Esophagus squamous epithelium (tissue), 5 donors: ENCODE data around the gene GRIK2. TPM values are rescaled to one million over a fixed set of nuclear protein-coding genes. Genes with fewer than 3 reads are reported as not detected.

Experiments
- DNase-seq: peaks from one replicate; lab custom pipeline; 2025; lab: John Stamatoyannopoulos, UW
- H3K27ac ChIP-seq, 4 donors: fragments of 200-600 bp; sonication (generic); one replicate each; pipeline ENCODE4 v1.5.1; 2016 to 2019; ENCODE audit warnings: mild to moderate bottlenecking in 1 of 4
- H3K27me3 ChIP-seq, 4 donors: fragments of 200-600 bp; sonication (generic); 1 replicate in 3 of 4; 2 replicates in 1 of 4; pipeline versions ENCODE4 v1.5.1 to v1.6.0; 2017 to 2021; ENCODE audit warnings: antibody characterized with exemption in 1 of 4
- H3K36me3 ChIP-seq, 3 donors: fragments of 200-600 bp; sonication (generic); one replicate each; pipeline ENCODE4 v1.5.1; 2016 to 2019
- H3K4me1 ChIP-seq, 3 donors: fragments of 200-600 bp; sonication (generic); one replicate each; pipeline ENCODE4 v1.5.1; 2017 to 2019
- H3K4me3 ChIP-seq, 4 donors: fragments of 200-600 bp; sonication (generic); 1 replicate in 3 of 4; 2 replicates in 1 of 4; pipeline ENCODE4 v1.5.1; 2016 to 2019; ENCODE audit warnings: mild to moderate bottlenecking in 2 of 4, moderate library complexity in 1 of 4
- H3K9me3 ChIP-seq, 3 donors: fragments of 200-600 bp; sonication (generic); one replicate each; pipeline ENCODE4 v1.5.1; 2016 to 2019
- POLR2A ChIP-seq, 4 donors: fragments of 450-650 bp; IDR thresholded peaks; one replicate each; pipeline ENCODE4 v1.6.1; 2017; ENCODE audit warnings: antibody characterized with exemption in 4 of 4, mild to moderate bottlenecking in 4 of 4, moderate library complexity in 3 of 4
- WGBS, 2 donors: methylation state at CpG; one replicate each; pipeline ENCODE4 v1.1.5; 2018; 5-methylcytosine and 5-hydroxymethylcytosine counted together
- intact Hi-C: fragments of 100-400 bp; cut with DNase I; formaldehyde crosslinking; loops from one replicate; pipeline ENCODE4 v1.15.0; 2022
- total RNA-seq, 4 donors: library from RNA; depleted of rRNA; stranded (reverse); fragments of >200 nt; gene quantifications; one replicate each; pipeline ENCODE4 v1.1.0, GENCODE V29; 2016
- TF ChIP-seq, protein P1 (sequence below), 6 experiments: fragments of 450-650 bp in 4 of 6; fragments of 200-600 bp in 2 of 6; sonication (generic) in 2 of 6; IDR thresholded peaks; one replicate each; pipeline ENCODE4 v1.5.1; 2016 to 2019; ENCODE audit warnings: antibody characterized with exemption in 6 of 6, mild to moderate bottlenecking in 4 of 6, moderate library complexity in 4 of 6
- donor health status: DM: yes; HTN: yes; CAD: no.

GRIK2 gene
- total RNA-seq, 4 donors from 2014 or later: 0.19 TPM; not detected in 3

DNA sequence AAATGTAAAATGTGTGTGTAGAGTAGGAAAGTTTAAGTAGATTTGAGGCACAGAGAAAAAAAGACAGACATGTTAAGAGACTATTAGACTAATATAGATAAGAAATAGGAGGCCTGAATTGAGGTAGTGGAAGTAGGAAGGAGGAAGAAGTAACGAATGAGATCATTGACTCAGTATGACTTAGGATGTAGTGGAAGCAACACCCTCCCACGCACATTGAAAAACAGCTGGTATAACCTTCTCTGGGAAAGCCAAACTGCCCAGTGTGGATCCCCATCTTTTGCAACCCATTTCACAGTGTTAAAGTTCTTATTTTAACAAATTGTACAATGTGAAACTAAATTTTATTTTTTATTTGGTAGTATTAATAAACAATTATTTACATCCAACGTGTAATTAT is 89.1 kb downstream of the GRIK2 start:
- H3K4me1 ChIP-seq: no peaks in the 10 kb centered on the region
- H3K36me3 ChIP-seq: no peaks in the 10 kb centered on the region
- H3K4me3 ChIP-seq: no peak overlapping the region
- H3K27ac ChIP-seq: no peak overlapping the region
- no peak for DNase-seq
- no peaks in the 10 kb centered on the region for H3K9me3 ChIP-seq
- intact Hi-C loops: no loop called here
- H3K27me3 ChIP-seq: no peaks in the 10 kb centered on the region
- 64 to 74% methylated on average over 3 of the region's 3 CpGs for whole genome bisulfite sequencing, 2 donors
- no peak for TF ChIP-seq POLR2A (IDR thresholded peaks at IDR 0.05)
- TF ChIP-seq, protein P1, sequence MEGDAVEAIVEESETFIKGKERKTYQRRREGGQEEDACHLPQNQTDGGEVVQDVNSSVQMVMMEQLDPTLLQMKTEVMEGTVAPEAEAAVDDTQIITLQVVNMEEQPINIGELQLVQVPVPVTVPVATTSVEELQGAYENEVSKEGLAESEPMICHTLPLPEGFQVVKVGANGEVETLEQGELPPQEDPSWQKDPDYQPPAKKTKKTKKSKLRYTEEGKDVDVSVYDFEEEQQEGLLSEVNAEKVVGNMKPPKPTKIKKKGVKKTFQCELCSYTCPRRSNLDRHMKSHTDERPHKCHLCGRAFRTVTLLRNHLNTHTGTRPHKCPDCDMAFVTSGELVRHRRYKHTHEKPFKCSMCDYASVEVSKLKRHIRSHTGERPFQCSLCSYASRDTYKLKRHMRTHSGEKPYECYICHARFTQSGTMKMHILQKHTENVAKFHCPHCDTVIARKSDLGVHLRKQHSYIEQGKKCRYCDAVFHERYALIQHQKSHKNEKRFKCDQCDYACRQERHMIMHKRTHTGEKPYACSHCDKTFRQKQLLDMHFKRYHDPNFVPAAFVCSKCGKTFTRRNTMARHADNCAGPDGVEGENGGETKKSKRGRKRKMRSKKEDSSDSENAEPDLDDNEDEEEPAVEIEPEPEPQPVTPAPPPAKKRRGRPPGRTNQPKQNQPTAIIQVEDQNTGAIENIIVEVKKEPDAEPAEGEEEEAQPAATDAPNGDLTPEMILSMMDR (IDR thresholded peaks at IDR 0.05): no peak

DNA sequence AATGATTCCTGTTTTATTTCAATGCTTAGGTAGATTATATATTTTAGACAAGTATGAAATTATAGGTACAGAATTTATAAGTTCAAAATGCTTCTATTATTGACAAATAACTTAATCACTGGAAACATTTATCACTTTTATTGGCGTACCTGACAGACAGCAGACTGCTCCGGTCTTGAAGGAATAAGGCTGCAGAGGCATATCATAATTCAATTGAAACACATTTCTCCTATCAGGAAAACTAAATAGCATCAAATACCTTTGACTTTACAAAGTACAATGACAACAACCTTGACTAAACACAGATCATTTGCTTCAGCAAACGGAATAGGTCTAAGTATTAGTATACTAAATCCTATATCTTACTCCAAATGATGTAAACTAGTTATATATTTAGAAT is 91.3 kb downstream of the GRIK2 start:
- Histone ChIP-seq H3K9me3 (no peaks in the 10 kb centered on the region), H3K4me1 (no peaks in the 10 kb centered on the region), H3K4me3 (no peak overlapping the region), H3K36me3 (no peaks in the 10 kb centered on the region), H3K27ac (no peak overlapping the region), H3K27me3 (no peaks in the 10 kb centered on the region)
- intact Hi-C loops: no loop called here
- 84 to 87% methylated on average over 3 of the region's 3 CpGs for WGBS, 2 donors
- no peak for DNase-seq
- TF ChIP-seq, protein P1 (IDR thresholded peaks at IDR 0.05): no peak
- TF ChIP-seq POLR2A (IDR thresholded peaks at IDR 0.05): no peak

DNA sequence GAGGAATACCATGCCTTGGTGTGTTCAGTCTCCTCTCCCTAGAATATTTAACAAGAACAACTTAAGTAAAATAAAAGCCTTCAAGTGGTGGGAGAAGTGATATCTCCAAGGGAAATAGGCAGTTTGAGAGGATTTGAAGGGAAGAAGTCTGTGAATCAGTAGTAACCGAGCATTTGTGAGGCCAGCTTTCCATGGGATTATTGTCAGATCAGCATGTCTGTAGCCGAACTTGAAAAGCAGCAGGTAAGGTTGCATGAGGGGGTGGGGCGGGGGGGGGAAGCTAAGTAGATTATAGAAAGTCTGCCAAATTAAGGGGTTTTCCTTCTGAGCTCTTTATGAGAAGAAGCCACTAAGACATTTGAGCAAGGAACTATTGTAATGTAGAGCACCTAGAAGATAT is 92.6 kb downstream of the GRIK2 start:
- Histone ChIP-seq H3K27ac (no peak overlapping the region), H3K4me1 (no peaks in the 10 kb centered on the region), H3K27me3 (no peaks in the 10 kb centered on the region), H3K4me3 (no peak overlapping the region), H3K9me3 (no peaks in the 10 kb centered on the region), H3K36me3 (no peaks in the 10 kb centered on the region)
- intact Hi-C loops: no loop called here
- no peak for DNase-seq
- TF ChIP-seq, protein P1 (IDR thresholded peaks at IDR 0.05): no peak
- TF ChIP-seq POLR2A (IDR thresholded peaks at IDR 0.05): no peak
- WGBS, 2 donors: 48 to 58% methylated on average over 2 to 3 of the region's 3 CpGs

DNA sequence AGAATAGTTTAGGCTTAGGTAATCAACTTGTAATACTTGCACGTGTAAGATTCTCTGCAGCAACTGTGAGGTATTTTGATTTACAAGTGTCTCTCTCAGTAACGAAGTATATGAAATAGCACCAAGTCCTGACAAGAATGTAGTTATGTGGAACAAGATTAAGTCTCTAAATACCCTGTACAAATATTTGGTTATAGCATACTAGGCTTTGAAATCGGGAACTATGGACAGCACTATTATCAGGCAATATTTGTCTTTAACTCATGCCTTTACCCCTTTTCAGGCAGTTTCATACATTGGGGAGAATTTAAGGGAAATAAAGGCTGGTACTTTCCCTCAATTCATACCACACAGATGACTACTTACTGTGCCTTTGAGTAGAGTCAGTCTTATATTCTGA is 93.2 kb downstream of the GRIK2 start:
- no peak for DNase-seq
- no peaks in the 10 kb centered on the region for H3K36me3 ChIP-seq
- H3K27me3 ChIP-seq: no peaks in the 10 kb centered on the region
- H3K4me3 ChIP-seq: no peak overlapping the region
- intact Hi-C loops: no loop called here
- no peaks in the 10 kb centered on the region for H3K9me3 ChIP-seq
- H3K4me1 ChIP-seq: no peaks in the 10 kb centered on the region
- WGBS, 2 donors: 35% methylated on average over 3 of the region's 3 CpGs
- TF ChIP-seq, protein P1 (IDR thresholded peaks at IDR 0.05): no peak
- TF ChIP-seq POLR2A (IDR thresholded peaks at IDR 0.05): no peak
- H3K27ac ChIP-seq: no peak overlapping the region

DNA sequence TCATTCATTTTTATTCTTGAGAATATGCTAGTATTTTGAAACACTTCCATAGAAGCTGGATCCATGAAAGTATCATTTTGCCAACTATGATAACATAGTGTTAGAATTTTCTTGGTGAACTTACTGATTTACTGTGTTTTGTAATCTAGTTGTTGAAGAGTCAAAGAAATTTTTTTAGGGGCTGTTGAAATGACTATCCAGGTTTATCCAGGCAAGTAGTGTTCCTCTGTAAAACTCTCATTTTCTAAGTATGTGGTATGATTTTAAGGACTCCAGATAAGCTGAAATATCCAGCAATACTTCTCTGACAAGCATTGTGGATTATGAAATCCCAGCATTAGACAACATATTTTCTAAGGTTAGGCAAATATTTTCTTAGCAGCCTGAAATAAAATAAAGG is 95.9 kb downstream of the GRIK2 start:
- DNase-seq: no peak
- H3K9me3 ChIP-seq: no peaks in the 10 kb centered on the region
- H3K36me3 ChIP-seq: no peaks in the 10 kb centered on the region
- intact Hi-C loops: no loop called here
- no peak overlapping the region for H3K27ac ChIP-seq
- H3K4me3 ChIP-seq: no peak overlapping the region
- TF ChIP-seq, protein P1 (IDR thresholded peaks at IDR 0.05): no peak
- no peak for TF ChIP-seq POLR2A (IDR thresholded peaks at IDR 0.05)
- H3K4me1 ChIP-seq: no peaks in the 10 kb centered on the region
- no peaks in the 10 kb centered on the region for H3K27me3 ChIP-seq
